NCI-H1092 treated with DMSO at 0.1 percent for 48 hours (cell line): ENCODE measurements around the gene OPRD1.

Experiments
- DNase-seq: peaks from one replicate; lab custom pipeline; 2025; lab: John Stamatoyannopoulos, UW

Gene OPRD1

DNA sequence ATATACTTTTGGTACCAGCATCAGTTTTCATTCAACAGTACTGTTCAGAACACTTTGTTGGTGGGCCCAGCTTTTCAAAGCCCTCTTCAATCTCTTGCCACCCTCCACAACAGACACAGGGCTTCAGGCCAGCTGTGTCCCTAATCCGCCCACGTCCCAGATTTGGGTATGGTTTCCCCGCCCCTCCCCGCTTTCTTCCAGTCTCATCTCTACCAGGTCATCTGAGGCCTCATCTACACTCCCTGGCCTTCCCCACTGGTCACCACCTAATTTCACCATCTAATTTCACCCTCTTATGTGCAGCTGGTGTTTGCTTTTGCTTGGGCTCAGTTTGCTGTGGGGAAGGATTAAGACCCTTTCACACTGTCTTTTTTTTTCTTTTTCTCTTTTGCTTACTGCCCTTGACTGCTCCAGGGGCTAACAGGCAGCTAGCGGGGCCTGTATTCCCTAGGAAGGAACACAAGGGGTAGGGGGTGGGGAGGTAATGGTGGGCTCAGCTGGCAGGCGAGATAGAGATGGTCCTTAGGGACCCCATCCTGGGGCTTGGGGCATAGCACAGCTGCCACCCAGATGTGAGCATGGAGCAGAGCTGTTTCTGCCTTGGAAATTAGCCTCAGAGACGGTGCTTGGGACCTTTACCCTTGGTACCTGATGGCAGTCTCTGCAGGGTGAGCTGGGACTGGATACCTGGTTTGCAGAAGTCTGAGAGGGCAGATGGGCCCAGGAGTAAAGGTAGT lies 98.6 kb downstream of the OPRD1 start:
- DNase-seq, result peak; percentile 16

GRCh38 chr1:28913786-28914227 lies 101.8 kb downstream of the OPRD1 start:
- no peak for DNase-seq

- DNase-seq, result peak; percentile 99
Observed at GRCh38 chr1:28914228-28915030, 102.5 kb downstream of the OPRD1 start, which contains the start of gene EPB41. TSS of gene EPB41 (plus strand) at chr1:28914569. CDS start at chr1:28987438, 72,869 bp downstream.

DNA sequence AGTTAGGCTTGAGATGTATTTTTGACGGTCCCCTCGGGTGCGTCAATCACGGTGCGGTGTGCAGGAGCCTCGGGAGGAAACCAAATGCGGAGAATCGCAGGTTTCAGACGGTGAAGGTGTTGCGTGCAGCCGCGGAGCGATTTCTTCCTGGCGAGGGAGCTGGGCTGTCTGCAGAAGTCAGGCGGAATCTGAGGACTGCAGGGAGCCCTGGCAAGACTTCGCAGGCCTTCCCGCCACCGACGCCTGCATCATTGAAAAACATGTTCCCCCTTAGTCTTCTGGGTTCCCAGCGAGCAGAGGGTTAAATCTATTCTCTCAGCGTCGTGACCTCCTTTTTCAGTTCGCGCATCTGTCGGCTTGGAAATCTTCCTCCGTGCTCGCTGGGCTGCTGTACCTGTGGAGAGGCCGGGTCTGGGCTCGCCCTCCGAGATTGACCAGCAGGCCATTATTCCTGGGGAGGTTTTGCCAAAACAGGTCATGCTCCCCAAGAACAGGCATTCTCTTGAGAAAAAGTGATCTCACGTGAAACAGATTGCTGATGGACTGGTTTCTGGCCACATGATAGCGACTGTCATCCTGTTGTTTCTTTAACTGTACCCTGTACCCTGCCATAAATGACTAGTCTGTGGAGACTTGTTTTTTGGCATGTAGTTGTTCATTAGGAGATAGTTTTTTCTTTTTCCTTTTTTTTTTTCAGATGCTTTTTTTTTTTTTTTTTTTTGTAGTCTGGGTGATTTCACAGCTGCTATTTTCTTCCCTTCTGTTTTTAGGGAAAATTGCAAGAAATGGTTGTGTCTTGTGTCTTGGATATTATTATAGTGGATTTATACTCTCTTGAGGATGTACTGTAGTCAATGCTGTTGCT lies 103.3 kb downstream of the OPRD1 start:
- peak; percentile 63 for DNase-seq

- DNase-seq, result no peak
Observed at GRCh38 chr1:28917757-28918118, 105.8 kb downstream of the OPRD1 start.
